NCI-H2107 treated with DMSO at 0.1 percent for 48 hours (cell line): ENCODE measurements around the gene TUBG2.

ENCODE experiments used
- DNase-seq: peaks from one replicate; lab custom pipeline; 2025; ENCODE audit not compliant: unreplicated experiment; lab: John Stamatoyannopoulos, UW

TUBG2 gene

DNA sequence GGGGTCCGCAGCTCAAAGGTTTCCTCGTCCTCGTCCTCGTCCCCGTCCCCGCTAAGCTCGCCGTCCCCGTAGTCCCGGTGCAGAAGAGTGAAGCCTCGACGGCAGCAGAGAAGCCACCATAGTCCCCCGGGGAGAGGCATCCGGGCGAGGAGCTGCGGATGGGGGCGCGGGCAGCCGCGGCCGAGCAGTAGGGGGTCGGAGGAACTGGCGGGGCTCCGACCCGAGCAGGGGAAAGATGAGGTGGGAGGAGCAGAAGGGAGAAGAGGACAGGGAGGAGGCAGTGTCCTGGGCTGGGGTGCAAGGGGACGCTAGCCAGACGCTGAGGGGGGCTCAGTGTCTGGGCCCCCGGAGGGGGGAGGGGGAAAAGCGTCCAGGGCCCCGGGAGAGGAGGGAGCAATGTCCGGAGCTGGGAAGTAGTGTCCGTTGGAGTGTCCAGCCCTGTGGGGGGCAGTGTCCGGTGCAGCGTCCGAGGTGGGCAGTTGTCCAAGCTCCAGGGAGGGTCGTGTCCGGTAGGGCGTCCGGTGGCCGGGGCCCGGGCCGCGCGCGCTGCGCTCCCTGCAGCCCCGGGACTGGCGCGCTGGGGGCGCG is 17.4 kb downstream of the TUBG2 start, which contains the start of gene PLEKHH3:
TSS of gene PLEKHH3 (minus strand) at position 571 of the 588 bp plus-strand sequence. CDS start at position 140, 431 bp downstream.
- no peak for DNase-seq

DNA sequence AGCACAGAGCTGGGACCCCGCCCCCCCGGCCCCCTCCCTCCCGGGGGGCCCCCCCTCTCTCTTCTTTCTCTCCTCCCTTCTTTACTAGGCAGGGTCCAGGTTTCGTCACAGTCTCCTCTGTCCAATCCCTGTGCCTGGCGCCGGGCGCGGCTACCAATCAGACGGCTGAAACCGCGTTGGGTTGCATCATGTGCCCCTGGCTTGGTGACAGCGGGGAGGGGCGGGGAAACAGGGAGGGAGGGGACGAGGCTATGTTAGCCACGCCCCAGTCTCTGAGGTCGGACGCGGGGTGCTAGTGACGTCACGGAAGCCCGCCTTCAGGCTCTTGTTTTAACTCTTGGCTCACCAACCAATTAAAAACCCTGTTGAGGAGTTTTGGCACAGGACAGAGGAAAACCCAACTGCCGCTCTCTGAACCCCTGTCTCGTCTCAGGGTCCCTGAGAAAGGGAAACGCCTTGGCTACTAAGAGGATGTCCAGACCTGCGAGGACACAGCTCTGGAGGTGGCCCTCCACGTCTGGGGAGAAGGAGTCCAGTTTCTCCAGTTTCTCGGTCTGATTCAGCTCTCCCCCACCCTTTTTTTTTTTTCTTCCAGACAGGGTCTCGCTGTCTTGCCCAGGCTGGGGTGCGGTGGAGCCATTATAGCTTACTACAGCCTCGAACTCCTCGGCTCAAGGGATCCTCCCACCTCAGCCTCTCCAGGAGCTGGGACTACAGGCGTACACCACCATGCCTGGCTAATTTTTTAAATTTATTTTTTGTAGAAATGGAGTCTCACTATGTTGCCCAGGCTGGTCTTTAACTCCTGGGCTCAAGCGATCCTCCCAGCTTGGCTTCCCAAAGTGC is 18.2 kb downstream of the TUBG2 start:
- DNase-seq: peak; percentile 99

- DNase-seq: peak; percentile 88
These were observed 19.1 kb downstream of the TUBG2 start for GRCh38 chr17:42677921-42678781.

DNA sequence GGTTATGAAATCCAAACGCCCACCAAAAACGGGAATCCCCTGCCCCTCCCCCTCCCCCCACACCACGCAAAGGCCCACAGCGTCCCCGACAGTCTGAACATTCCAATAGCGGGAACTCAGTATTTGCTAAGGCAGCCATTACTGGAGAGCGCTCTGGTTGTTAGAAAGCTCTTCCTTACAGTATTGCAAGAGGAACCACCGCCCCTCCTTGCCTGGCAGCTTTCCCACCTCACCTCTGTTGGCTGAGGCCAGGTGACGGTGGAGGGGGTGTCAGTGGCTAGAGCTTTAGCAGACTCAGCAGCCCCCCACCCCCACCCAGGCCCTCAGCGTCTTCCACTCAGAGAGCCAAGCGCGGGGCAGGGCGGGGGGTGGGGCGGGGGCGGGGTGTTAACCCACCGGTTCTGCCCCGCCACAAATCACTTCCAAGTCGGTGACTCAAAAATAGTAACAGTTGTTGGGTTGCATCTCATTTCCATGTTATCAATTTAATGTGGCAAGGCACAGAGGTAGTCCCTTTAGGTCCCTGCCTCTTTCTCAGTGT is 19.9 kb downstream of the TUBG2 start:
- peak; percentile 74 for DNase-seq

DNA sequence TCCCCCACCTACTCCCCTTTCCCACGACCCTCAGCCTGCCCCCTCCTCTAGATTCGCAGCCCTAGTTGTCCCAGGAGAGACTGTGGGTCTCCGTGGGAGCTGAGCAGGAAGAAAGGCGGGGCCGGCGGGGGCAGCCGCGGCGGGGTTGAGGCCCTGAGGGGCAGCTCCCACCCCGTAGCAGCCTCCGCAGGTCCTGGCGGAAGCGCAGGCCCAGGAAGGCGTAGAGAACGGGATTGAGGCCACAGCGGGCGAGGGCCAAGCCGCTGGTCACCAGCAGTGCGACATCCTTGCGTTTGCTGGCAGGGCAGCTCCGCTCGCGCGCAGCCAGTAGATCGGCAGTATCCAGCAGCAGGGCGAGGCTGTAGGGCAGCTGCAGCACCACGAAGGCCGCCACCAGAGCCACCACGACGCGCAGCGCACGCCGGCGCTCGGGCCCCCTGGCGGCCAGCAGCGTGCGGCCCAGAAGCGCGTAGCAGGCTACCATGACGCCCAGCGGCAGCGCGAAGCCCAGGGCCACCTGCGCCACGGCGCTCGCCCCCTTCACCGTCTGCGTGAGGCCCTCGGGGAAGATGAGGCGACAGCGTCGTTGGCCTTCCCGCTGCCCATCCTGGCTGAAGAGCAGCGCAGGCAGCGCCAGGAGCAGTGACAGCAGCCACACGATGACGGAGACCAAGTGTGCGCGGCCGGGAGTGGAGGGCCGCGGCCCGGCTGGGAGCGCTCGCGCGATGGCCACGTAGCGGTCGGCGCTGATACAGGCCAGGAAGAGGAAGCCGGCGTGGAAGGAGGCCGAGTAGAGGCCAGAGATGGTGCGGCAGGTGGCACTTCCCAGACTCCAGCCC is 20.6 kb downstream of the TUBG2 start:
- DNase-seq: peak; percentile 70

GRCh38 chr17:42680331-42680808 is 21.3 kb downstream of the TUBG2 start:
- no peak for DNase-seq

DNA sequence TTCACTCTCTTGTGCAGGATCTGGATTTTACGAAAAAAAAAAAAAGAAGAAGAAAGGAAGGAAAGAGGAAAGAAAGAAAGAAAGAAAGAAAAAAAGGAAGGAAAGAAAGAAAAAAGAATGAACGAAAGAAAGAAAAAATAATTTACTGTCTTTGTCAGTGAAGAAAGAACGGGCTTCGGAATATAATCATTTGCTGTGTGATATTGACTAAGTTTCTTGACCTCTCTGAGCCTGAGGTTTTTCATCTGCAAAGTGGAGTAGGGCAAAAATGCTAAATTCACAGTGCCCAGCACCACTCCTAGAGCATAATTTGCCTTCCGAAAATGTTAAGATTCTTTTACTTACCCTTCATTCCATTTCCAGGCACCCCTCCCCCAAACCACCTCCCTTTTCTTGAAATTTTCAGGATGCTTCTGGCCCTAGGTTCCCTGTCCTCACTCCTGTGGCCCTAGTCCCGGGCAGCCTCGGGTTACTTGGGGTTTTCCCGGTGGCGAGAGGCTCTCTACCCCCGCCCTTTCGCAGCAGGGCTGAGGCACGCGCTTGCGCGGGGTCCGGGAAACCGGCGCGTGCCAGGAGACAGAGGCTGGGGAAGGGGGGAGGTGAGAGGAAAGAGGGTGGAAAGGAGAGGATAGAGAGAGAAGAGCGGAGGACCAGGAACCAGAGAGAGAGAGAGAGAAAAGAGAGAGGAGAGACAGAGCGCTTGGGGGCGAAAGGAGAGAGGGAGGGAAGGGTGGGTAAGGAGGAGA is 23.1 kb downstream of the TUBG2 start, which contains the start of gene CNTNAP1:
TSS of gene CNTNAP1 (plus strand) at position 556 of the 746 bp plus-strand sequence. CDS start 299 bp downstream, outside the sequence.
- peak; percentile 30 for DNase-seq

- no peak for DNase-seq
These were observed 23.8 kb downstream of the TUBG2 start for GRCh38 chr17:42682722-42683403.

DNA sequence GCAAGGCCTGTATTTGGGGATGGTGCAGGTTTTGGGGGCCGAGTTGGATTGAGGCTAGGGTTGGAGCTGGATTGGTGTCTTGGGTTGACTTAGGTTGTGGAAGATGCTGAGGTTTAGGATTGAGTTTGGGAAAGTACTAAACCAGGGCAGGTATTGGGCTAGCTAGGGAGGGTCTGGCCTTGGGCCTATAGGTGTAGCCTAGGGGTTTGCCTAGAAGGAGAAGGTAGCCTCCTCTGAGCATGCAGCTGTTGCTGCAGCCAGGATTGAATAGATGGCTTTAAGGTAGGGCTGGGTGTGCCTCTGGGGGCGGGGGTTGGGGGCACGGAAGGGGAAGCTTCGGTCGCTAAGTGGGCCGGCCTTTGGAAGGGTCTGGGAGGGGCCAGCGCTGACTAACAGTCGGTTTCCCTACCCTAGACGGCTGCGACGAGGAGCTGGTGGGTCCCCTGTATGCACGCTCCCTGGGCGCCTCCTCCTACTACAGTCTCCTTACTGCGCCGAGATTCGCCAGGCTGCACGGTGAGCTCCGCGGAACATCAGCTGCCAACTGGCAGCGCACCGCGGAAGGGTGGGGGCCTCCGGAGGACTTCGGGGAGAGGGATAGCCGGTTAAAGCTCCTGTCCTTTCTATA is 24.4 kb downstream of the TUBG2 start:
- no peak for DNase-seq

DNA sequence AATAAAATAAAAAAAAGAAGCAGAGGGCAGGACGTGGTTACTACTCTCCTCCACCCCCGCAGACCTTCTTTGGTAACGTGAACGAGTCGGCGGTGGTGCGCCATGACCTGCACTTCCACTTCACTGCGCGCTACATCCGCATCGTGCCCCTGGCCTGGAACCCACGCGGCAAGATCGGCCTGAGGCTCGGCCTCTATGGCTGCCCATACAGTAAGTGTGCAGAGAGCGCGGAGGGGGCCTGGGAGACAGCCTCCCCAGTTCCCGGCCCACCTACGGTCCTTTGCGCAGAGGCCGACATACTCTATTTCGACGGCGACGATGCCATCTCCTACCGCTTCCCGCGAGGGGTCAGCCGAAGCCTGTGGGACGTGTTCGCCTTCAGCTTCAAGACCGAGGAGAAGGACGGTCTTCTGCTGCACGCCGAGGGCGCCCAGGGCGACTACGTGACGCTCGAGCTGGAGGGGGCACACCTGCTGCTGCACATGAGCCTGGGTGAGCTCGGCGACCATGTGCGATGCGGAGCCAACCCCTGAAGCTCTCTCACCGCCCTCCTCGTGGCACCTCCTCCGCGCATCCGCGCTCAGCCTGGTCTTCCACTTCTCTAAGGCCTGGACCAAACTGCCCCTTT is 26.0 kb downstream of the TUBG2 start:
- no peak for DNase-seq

DNA sequence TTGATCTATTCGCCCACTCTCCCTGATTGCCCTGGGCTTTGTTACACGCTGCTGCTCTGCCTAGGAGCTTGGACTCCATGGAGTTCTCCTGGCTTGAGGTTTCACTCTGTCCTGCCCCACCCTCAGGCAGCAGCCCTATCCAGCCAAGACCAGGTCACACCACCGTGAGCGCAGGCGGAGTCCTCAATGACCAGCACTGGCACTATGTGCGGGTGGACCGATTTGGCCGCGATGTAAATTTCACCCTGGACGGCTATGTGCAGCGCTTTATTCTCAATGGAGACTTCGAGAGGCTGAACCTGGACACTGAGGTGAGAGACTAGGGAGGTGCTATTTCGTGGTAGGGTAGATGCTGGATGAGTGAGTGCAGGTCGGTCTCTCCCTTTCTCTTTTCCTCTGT is 26.7 kb downstream of the TUBG2 start:
- no peak for DNase-seq

DNA sequence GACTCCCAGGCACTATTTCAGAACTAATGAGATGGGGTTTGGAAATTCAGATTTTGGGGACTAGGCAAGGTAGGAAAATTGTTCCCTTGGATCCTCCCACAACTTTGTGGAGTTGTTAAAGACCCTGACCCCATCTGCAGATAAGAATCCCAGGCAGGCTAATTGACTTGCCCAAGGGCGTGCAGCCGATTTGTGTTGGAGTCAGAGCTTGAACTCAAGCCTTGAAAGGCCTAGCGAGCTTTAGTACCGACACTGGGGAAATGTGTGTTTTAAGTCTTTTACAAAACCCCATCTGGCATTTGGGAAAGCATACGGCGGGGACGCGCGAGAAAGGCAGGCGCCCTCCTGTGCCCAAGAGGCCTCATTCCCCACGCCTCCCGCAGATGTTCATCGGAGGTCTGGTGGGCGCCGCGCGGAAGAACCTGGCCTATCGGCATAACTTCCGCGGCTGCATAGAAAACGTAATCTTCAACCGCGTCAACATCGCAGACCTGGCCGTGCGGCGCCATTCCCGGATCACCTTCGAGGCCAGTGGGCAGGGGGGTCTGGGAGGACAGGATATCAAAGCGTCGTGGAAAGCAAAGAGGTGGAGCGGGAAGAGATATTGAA is 27.5 kb downstream of the TUBG2 start:
- no peak for DNase-seq

DNA sequence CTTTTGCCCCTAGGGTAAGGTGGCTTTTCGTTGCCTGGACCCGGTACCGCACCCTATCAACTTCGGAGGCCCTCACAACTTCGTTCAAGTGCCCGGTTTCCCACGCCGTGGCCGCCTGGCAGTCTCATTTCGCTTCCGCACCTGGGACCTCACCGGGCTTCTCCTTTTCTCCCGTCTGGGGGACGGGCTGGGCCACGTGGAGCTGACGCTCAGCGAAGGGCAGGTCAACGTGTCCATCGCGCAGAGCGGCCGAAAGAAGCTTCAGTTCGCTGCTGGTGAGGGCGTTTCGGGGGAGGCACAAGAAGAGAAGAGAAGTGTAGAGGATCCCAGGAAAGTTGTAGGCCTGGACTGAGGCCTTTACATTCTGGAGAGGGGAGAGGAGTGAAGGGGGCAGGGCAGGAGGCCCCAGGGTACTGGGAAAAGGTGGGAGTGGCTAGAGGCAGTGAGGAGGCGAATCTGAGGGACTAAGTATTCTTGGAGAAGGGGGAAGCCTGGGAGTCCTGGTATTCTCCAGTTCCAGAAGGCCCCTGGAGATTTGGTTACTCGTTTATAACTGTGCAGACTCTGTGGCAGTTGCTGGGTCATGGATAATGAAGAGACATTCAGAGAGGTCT is 28.7 kb downstream of the TUBG2 start:
- DNase-seq: no peak

DNA sequence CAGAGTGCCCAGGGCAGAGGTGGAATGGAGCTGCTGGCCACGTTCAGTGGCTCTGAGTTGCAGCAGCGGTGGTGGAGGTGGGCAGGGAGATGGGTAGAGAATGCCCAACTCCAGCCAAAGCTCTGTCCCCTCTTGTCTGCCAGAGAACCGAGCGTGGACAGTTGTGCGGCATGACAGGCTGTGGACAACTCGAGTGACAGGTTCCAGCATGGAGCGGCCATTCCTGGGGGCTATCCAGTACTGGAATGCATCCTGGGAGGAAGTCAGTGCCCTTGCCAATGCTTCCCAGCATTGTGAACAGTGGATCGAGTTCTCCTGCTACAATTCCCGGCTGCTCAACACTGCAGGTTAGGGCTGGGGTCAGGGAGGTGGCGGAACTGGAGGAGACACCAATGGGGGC is 31.5 kb downstream of the TUBG2 start:
- no peak for DNase-seq

DNA sequence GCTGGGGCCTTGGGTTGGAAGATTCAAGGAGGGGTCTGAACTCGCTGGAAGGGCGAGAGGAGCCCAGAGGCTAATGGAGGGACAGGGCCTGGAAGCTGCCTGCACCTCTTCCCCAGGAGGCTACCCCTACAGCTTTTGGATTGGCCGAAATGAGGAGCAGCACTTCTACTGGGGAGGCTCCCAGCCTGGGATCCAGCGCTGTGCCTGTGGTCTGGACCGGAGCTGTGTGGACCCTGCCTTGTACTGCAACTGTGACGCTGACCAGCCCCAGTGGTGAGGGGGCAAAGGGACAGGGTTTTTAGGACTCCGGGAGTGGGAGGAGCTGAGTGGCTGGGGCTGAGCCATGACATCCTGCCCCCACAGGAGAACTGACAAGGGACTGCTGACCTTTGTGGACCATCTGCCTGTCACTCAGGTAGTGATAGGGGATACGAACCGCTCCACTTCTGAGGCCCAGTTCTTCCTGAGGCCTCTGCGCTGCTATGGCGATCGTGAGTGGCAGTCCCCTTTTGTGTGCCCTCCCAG is 32.0 kb downstream of the TUBG2 start:
- DNase-seq: no peak

DNA sequence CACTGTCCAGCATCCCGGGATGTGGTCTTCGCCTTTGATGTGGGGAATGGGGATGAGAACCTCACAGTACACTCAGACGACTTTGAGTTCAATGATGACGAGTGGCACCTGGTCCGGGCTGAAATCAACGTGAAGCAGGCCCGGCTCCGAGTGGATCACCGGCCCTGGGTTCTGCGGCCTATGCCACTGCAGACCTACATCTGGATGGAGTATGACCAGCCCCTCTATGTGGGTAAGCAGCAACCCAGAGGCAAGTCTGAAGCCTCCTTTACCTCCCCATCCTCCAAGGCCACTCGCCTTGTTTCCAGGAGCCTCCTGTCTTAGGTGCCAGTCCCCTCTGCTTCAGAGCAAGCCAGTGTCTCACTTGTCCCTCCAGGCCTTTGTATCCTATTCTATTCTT is 33.4 kb downstream of the TUBG2 start:
- DNase-seq: no peak

DNA sequence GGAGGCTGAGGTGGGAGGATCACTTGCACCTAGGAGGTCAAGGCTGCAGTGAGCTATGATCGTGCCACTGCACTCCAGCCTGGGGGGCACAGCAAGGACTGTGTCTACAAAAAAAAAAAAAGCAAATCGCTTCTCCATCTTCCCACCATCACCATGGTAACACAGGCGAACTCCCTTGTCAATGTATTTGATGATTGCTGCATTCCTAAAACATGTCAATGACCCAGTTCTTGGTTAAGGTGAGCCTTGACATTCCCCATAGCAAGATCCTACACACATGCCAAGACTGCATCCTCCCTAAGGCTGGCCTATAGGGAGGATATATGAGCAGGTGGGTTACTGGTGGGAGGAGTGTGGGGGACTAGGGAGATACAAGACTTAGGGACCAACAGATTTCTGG is 35.4 kb downstream of the TUBG2 start:
- no peak for DNase-seq
